Muscle layer of duodenum (tissue), 2 donors: Measurements from ENCODE around the gene AARSD1.
"Not testable (repeated sequence)": the region's sequence is repeated elsewhere in the genome, so short reads cannot be mapped to it uniquely, and the experiment has no call there.

Experiments used
- H3K27ac ChIP-seq: one replicate; pipeline ENCODE4 v1.7.0; 2013; ENCODE audit warnings: mild to moderate bottlenecking, low read length
- H3K27me3 ChIP-seq: one replicate; pipeline ENCODE4 v1.7.0; 2013; ENCODE audit warnings: low read depth, mild to moderate bottlenecking, control low read depth, low read length
- H3K36me3 ChIP-seq, 2 donors: one replicate each; pipeline ENCODE4 v1.7.0; 2013; ENCODE audit warnings: low read length in 2 of 2, control low read depth in 1 of 2, mild to moderate bottlenecking in 1 of 2; ENCODE audit not compliant: insufficient read depth in 2 of 2, control insufficient read depth in 1 of 2
- H3K4me1 ChIP-seq, 2 donors: one replicate each; pipeline ENCODE4 v1.7.0; 2013; ENCODE audit warnings: low read length in 2 of 2, mild to moderate bottlenecking in 2 of 2, control low read depth in 1 of 2, moderate library complexity in 1 of 2; ENCODE audit not compliant: insufficient read depth in 2 of 2, control insufficient read depth in 1 of 2
- H3K4me3 ChIP-seq, 2 donors: one replicate each; pipeline ENCODE4 v1.7.0; 2013; ENCODE audit warnings: low read length in 2 of 2, low read depth in 1 of 2, mild to moderate bottlenecking in 1 of 2
- H3K9me3 ChIP-seq, 2 donors: one replicate each; pipeline ENCODE4 v1.7.0; 2013; ENCODE audit warnings: low read length in 2 of 2, control low read depth in 1 of 2, mild to moderate bottlenecking in 1 of 2; ENCODE audit not compliant: control insufficient read depth in 1 of 2
- donor health status: healthy.

Gene AARSD1

GRCh38 chr17:42917236-42917603 is 47.0 kb downstream of the AARSD1 start:
- no peaks in the 10 kb centered on the region for H3K27me3 ChIP-seq
- no peak overlapping the region for H3K27ac ChIP-seq
- H3K4me3 ChIP-seq = no peak overlapping the region
- H3K9me3 ChIP-seq = no peaks in the 10 kb centered on the region
- peaks cover 6 to 23% of the 10 kb centered on the region in 2 donors for H3K4me1 ChIP-seq
- no peaks in the 10 kb centered on the region for H3K36me3 ChIP-seq

- not testable (repeated sequence) for H3K27me3 ChIP-seq, H3K27ac ChIP-seq, H3K9me3 ChIP-seq, H3K36me3 ChIP-seq, H3K4me3 ChIP-seq
- peaks cover 6 to 17% of the 10 kb centered on the region in 2 donors for H3K4me1 ChIP-seq
Observed at GRCh38 chr17:42916388-42917235, 47.6 kb downstream of the AARSD1 start.

GRCh38 chr17:42915288-42915687 is 49.0 kb downstream of the AARSD1 start:
- H3K27me3 ChIP-seq, H3K36me3 ChIP-seq, H3K4me3 ChIP-seq, H3K27ac ChIP-seq, H3K9me3 ChIP-seq, H3K4me1 ChIP-seq: not testable (repeated sequence)

GRCh38 chr17:42913981-42914617 is 50.2 kb downstream of the AARSD1 start:
- peaks cover 0 to 6% of the 10 kb centered on the region in 2 donors for H3K4me1 ChIP-seq

GRCh38 chr17:42913522-42913921 is 50.7 kb downstream of the AARSD1 start:
- H3K27ac ChIP-seq = no peak overlapping the region
- H3K4me3 ChIP-seq = no peak overlapping the region
- H3K27me3 ChIP-seq = no peaks in the 10 kb centered on the region
- peaks cover 0 to 3% of the 10 kb centered on the region in 2 donors for H3K4me1 ChIP-seq
- H3K9me3 ChIP-seq = no peaks in the 10 kb centered on the region
- H3K36me3 ChIP-seq = no peaks in the 10 kb centered on the region

More at GRCh38 chr17:42913981-42914617, 50.2 kb downstream of the AARSD1 start:
- Histone ChIP-seq H3K27ac (no peak overlapping the region), H3K9me3 (no peaks in the 10 kb centered on the region), H3K36me3 (no peaks in the 10 kb centered on the region), H3K4me3 (no peak overlapping the region), H3K27me3 (no peaks in the 10 kb centered on the region)

- Histone ChIP-seq H3K27me3 (no peaks in the 10 kb centered on the region), H3K36me3 (no peaks in the 10 kb centered on the region), H3K4me3 (no peak overlapping the region), H3K4me1 (no peaks in the 10 kb centered on the region), H3K27ac (no peak overlapping the region), H3K9me3 (no peaks in the 10 kb centered on the region)
Observed at GRCh38 chr17:42908872-42909700, 55.2 kb downstream of the AARSD1 start.

- no peak overlapping the region for H3K4me3 ChIP-seq
- no peaks in the 10 kb centered on the region for H3K4me1 ChIP-seq
- no peak overlapping the region for H3K27ac ChIP-seq
- H3K27me3 ChIP-seq = no peaks in the 10 kb centered on the region
- no peaks in the 10 kb centered on the region for H3K36me3 ChIP-seq
- no peaks in the 10 kb centered on the region for H3K9me3 ChIP-seq
Observed at GRCh38 chr17:42906772-42907446, 57.3 kb downstream of the AARSD1 start.

- Histone ChIP-seq H3K4me1 (no peaks in the 10 kb centered on the region), H3K4me3 (no peak overlapping the region), H3K9me3 (no peaks in the 10 kb centered on the region), H3K27ac (no peak overlapping the region), H3K27me3 (no peaks in the 10 kb centered on the region), H3K36me3 (no peaks in the 10 kb centered on the region)
Observed at GRCh38 chr17:42904110-42904469, 60.2 kb downstream of the AARSD1 start.

GRCh38 chr17:42901535-42902229 is 62.6 kb downstream of the AARSD1 start:
- Histone ChIP-seq H3K36me3 (no peaks in the 10 kb centered on the region), H3K4me1 (no peaks in the 10 kb centered on the region), H3K9me3 (no peaks in the 10 kb centered on the region), H3K27ac (no peak overlapping the region), H3K27me3 (no peaks in the 10 kb centered on the region), H3K4me3 (no peak overlapping the region)
